Lower leg skin (tissue), 4 donors: ENCODE results near the gene MRPL55. TPM values are rescaled to one million over a fixed set of nuclear protein-coding genes. Genes with fewer than 3 reads are reported as not detected.

Source experiments
- DNase-seq, 2 donors: peaks; one replicate each; pipeline ENCODE4 v3.0.0-alpha.2; 2019; ENCODE audit warnings: low spot score in 2 of 2
- H3K4me3 ChIP-seq: fragments of 200-600 bp; sonication (generic); 2 replicates; pipeline ENCODE4 v1.5.1; 2017; ENCODE audit warnings: mild to moderate bottlenecking, low read depth; ENCODE audit not compliant: poor library complexity, severe bottlenecking
- CTCF ChIP-seq, 3 donors: fragments of 450-650 bp; IDR thresholded peaks; one replicate each; pipeline ENCODE4 v1.5.1; 2016; ENCODE audit warnings: antibody characterized with exemption in 3 of 3, mild to moderate bottlenecking in 3 of 3, moderate library complexity in 2 of 3
- POLR2A ChIP-seq, 2 donors: fragments of 450-650 bp; IDR thresholded peaks; one replicate each; pipeline ENCODE4 v1.6.1; 2016 to 2017; ENCODE audit warnings: antibody characterized with exemption in 2 of 2, mild to moderate bottlenecking in 1 of 2, moderate library complexity in 1 of 2
- WGBS, 2 donors: methylation state at CpG; one replicate each; pipeline ENCODE4 v1.1.5; 2018; 5-methylcytosine and 5-hydroxymethylcytosine counted together
- intact Hi-C: fragments of 100-400 bp; cut with DNase I; formaldehyde crosslinking; loops from one replicate; pipeline ENCODE4 v1.15.0; 2023; ENCODE audit warnings: low total_unique reads
- total RNA-seq, 4 donors: library from RNA; depleted of rRNA; stranded (reverse); fragments of >200 nt; gene quantifications; one replicate each; pipeline ENCODE4 v1.1.0, GENCODE V29; 2016

The MRPL55 gene
- total RNA-seq, 4 donors from 2014 or later: 59.1 to 100 (median 82.2) TPM

- no peak overlapping the region for H3K4me3 ChIP-seq
- WGBS, 2 donors: 77 to 87% methylated on average over 7 to 8 of the region's 8 CpGs
- TF ChIP-seq CTCF (IDR thresholded peaks at IDR 0.05) (no peak), POLR2A (IDR thresholded peaks at IDR 0.05) (no peak)
- peak in 1 of 2 donors; percentile 82 for DNase-seq
- intact Hi-C loops: no loop called here
These were observed 2.9 kb downstream of the MRPL55 start for GRCh38 chr1:228105996-228106799.

GRCh38 chr1:228105270-228105995 is 3.7 kb downstream of the MRPL55 start:
- DNase-seq: peak in 1 of 2 donors; percentile 83
- intact Hi-C loops: no loop called here
- WGBS, 2 donors: 79 to 82% methylated on average over 9 of the region's 9 CpGs
- no peak overlapping the region for H3K4me3 ChIP-seq
- TF ChIP-seq CTCF (IDR thresholded peaks at IDR 0.05) (no peak), POLR2A (IDR thresholded peaks at IDR 0.05) (no peak)

GRCh38 chr1:228104526-228105269 is 4.4 kb downstream of the MRPL55 start:
- TF ChIP-seq CTCF (IDR thresholded peaks at IDR 0.05) (no peak), POLR2A (IDR thresholded peaks at IDR 0.05) (no peak)
- H3K4me3 ChIP-seq: no peak overlapping the region
- WGBS, 2 donors: 61 to 62% methylated on average over 7 of the region's 7 CpGs
- DNase-seq: peak in 1 of 2 donors; percentile 78
- intact Hi-C loops: no loop called here

GRCh38 chr1:228102791-228103620 is 6.1 kb downstream of the MRPL55 start, which contains the start of gene C1orf35:
TSS of gene C1orf35 (minus strand) at chr1:228103325. CDS start at chr1:228103227, 98 bp downstream.
- 0 to 1% methylated on average over 34 to 84 of the region's 104 CpGs for WGBS, 2 donors
- TF ChIP-seq POLR2A (IDR thresholded peaks at IDR 0.05) (no peak), CTCF (IDR thresholded peaks at IDR 0.05) (no peak)
- intact Hi-C loops: no loop called here
- peak within 1 kb of the TSS; percentile 86 for H3K4me3 ChIP-seq
- DNase-seq: peak; percentile 88 to 99
